Stimulated activated CD8-positive, alpha-beta memory T cell treated with anti-CD3 and anti-CD28 coated beads, Interleukin-2, amount 100 ng/mL, for 1 hour (primary cell): ENCODE measurements around the gene BACE2.

Source experiments
- DNase-seq, 2 donors: peaks; one replicate each; pipeline ENCODE4 v3.0.0-alpha.2; 2020; ENCODE audit warnings: low read depth in 2 of 2

Gene BACE2

GRCh38 chr21:41321908-41322495 is 154.0 kb downstream of the BACE2 start:
- no peak for DNase-seq

- DNase-seq, result no peak
These were observed 154.8 kb downstream of the BACE2 start for GRCh38 chr21:41322496-41323382.

DNA sequence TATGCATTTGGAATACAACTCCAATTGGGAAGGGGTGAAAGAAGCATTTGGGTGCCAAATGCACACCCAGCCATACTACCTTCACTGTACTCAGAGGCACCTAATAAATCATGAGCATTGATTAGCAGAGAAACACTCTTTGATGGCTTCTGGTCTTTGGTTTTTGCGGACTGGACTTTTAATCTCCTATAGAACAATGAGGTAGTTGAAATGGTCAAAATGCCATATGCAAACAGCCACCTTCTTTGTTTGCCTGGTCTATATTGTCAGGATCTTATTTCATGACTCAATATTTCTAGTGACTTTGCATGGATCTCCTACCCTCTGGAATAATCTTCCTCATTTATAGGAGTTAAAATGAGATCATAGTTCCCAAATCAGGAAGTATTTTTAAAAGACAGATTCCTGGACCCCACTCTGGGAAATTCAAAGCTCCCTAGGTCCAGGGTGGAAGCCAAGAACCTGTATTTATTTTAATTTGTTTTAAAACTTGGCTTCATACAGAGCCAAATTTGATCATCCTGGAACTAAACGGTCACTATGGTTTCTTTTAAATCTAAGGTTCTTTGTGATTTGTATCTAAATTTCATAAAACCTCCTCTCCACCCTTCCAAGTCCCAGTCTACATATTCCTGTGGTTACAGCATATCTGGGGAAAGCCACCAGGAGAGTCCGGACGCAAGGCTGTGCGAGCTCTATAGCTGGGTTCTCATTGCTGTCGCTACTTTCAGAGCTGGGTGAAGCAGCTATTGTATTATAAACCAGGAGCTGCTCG is 157.4 kb downstream of the BACE2 start:
- DNase-seq, result no peak

DNA sequence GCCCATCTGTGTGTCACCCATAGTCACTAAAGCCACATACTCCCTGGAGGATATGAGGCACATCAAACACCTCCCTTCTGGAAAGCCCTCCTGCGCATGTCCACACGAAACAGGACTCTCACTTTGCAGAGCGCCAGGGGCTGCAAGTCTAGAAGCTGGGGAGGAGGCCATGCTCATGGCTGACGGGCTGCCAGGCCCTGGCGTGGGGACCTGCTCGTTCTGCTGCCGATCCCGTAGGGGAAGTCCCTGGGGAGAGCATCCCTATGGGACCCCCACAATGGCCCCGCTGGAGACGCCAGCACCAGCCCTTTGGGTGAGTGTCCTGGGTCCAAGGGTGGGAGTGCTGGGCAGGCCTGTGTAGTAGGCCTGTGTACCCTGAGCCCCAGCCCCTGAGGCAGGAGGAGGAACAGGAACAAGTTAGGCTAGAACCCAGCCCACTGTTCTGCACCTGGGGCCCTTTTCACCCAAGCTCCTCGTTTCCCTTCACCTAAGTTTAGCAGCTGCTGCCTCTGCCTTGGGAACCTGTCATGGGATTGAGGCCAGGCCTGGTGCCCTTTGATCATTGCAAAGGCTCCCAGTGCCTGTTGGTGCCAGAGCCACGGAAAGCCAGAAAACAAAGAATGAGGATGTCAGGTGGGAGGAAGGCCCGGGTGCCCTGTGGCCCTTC is 158.6 kb downstream of the BACE2 start:
- DNase-seq, result no peak

GRCh38 chr21:41327753-41328152 is 159.8 kb downstream of the BACE2 start:
- DNase-seq, result no peak

DNA sequence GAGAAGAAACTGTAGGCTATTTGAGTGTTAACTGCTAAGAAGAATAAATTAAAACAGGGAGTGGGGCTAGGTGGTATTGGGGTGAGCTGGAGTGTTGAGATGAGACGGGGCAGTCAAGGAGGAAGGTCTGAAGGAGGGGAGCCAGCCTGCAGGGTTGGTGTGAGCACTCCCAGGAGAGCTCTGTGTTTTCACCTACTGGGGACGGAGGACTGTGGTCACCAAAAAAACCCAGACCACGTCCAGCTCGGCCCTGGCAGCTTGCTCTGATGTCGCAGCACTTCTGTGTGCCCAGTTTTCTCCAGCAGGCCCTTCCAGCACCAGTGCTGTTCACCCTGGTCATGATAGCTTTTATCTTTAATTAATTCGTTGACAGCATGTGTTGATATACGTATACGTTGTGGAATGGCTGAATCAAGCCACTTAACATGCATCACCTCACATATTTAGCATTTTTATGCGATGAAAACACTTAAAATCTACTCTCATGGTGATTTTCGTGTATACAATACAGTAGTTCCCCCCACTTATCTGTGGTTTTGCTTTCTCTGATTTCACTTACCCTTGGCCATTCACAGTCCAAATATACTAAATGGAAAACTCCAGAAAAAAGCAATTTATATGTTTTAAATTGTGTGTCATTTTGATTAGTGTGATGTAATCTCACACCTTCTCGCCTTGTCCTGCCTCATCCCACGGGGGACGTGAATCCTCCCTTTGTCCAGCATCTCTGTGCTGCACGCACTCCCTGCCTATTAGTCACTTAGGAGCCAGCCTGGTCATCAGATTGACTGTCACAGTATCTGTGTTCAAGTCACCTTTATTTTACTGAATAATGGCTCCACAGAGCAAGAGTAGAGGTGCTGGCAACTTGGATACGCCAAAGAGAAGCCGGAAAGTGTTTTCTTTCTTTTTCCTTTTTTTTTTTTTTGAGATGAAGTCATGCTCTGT is 161.0 kb downstream of the BACE2 start:
- DNase-seq, result no peak
